NCI-H1105 (cell line): ENCODE results near the gene PITPNC1.
A peak's percentile ranks its signal among the peaks of the same experiment; 100 is the strongest.
"Not testable (repeated sequence)": the region's sequence is repeated elsewhere in the genome, so short reads cannot be mapped to it uniquely, and the experiment has no call there.

Experiments used
- DNase-seq: peaks from one replicate; lab custom pipeline; 2025; lab: John Stamatoyannopoulos, UW

PITPNC1 gene

DNA sequence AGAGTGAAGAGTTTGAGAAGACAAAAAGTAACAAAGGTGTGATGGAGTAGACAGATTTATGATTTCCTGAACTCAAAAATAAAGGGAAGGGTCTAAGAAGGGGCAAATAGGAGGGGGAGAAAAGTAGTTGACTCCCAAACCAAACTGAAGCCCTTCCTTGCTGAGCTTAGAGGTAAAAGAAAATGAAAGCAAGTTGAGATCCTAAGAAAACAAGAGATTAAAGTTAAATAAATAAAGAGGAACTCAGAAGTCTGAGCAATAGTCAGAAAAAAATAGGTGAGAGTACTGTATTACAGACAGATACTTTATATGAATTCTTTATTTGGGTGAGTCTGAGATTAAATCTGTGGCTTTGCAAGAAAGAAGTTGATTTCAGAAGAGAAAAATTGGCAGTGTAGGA lies 7.4 kb upstream of the PITPNC1 start:
- DNase-seq, result no peak

GRCh38 chr17:67372751-67373150 lies 4.3 kb upstream of the PITPNC1 start:
- no peak for DNase-seq

- DNase-seq, result no peak
These were observed 2.6 kb upstream of the PITPNC1 start for GRCh38 chr17:67374329-67375053.

GRCh38 chr17:67375054-67375427 lies 2.0 kb upstream of the PITPNC1 start:
- DNase-seq, result no peak

DNA sequence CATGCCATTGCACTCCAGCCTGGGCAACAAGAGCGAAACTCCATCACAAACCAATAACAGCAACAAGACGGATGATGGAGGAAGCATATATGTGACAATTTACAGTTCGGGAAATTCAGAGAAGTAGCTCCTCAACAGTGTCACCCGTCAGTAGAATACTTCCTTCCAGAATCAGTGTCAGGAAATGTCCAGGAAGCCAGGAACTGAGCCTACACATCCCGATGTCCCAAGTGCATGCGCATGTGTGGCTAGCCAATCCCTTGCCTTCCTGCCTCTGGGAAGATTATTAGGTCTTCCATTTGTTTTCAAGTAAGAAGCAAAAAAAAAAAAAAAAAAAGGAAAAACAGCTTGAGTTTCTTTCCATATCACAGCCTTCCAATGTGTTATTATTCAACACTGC lies 1.4 kb upstream of the PITPNC1 start:
- DNase-seq, result no peak

GRCh38 chr17:67376415-67376736 lies 705 bp upstream of the PITPNC1 start:
- no peak for DNase-seq

- DNase-seq, result no peak
These were observed 690 bp downstream of the PITPNC1 start for GRCh38 chr17:67377488-67378453.

DNA sequence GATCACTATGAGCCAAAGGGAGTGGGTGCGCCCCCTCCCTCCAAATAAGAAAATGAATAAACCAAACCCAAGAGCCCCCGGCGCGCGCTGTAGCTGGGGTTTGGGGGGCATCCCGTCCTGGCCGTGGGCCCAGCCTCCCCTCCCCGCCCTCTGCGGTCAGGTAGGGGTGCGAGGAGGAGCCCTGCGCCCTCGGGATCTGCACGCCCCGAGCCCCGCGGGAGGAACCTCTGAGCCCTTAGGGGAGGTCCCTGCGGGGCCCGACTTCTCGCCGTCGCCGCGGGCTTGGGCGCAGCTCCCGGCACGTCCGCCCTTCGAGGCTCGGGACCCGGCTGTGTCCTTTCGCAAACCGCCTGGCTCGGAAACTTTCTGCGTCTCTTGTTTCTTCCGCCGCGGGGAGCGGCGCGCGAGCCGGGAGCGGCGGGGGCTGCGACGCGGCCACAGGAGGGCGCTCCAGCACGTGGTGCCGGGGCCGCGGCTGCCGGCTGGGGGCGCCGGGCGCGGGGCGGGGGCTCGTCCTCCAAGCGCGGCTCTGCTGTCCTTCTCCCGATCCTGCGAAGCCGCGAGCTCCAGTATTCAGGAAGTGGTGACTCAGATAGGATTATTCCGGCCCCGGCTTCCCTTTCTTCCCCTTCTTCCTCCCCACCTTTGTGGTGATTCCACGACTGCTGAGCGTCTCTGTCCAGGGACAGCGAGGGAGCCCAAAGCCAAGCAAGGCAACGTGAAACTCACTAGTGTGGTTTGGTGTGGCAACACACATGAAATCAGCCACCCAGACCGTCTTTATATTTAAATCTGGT lies 1.6 kb downstream of the PITPNC1 start:
- DNase-seq, result peak; percentile 55

GRCh38 chr17:67379251-67379630 lies 2.2 kb downstream of the PITPNC1 start:
- no peak for DNase-seq

GRCh38 chr17:67381929-67382257 lies 4.8 kb downstream of the PITPNC1 start:
- DNase-seq, result no peak

DNA sequence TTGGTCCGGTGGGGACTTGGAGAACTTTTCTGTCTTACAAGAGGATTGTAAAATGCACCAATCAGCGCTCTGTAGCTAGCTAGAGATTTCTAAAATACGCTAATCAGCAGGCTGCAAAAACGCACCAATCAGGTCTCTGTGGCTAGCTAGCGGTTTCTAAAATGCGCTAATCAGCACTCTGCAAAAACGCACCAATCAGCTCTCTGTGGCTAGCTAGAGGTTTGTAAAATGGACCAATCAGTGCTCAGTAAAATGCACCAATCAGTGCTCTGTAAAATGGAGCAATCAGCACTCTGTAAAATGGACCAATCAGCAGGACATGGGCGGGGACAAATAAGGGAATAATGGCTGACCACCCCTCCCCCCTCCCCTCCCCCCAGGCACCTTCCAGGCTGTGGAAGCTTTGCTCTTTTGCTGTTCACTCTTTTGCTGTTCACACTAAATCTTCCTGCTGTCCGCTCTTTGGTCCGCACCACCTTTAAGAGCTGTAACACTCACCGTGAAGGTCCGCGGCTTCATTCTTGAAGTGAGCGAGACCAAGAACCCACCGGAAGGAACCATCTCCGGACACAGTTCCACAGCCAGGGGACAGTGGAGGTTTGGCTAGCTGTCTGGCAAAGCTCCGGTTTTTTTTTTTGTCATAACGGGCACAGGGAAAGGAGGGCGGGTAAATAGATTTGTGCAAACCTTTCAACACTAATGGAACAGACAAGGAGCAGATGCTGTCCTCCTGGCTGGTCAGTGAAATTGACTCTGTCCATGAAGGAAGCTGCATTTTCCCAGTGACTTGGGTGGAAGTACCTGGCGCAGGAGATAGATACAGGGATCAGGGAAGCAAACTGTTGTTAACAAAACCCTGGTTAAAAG lies 8.3 kb downstream of the PITPNC1 start:
- DNase-seq, result no peak

DNA sequence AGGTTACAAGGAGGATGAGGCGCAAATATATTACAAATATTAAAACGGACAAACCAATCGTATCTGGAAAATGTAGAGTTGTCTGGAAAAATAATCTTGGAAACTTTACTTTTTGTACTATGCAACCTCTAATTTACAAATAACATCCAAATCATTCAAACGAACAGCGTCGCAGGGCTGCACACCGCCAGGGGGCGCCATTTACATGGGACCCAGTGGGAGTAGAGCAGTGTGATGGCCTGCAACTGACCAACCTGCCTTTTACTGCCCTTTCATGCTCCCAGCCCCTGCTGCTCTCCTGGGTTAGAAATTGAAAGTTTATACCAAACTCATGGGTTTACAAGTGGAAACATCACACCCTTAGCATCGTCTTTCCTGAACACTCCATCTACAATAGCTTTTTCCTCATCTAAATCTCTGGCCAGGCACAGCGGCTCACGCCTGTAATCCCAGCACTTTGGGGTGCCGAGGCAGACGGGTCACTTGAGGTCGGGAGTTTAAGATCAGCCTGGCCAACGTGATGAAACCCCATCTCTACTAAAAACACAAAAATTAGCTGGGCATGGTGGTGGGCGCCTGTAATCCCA lies 10.0 kb downstream of the PITPNC1 start:
- DNase-seq, result peak; percentile 16

DNA sequence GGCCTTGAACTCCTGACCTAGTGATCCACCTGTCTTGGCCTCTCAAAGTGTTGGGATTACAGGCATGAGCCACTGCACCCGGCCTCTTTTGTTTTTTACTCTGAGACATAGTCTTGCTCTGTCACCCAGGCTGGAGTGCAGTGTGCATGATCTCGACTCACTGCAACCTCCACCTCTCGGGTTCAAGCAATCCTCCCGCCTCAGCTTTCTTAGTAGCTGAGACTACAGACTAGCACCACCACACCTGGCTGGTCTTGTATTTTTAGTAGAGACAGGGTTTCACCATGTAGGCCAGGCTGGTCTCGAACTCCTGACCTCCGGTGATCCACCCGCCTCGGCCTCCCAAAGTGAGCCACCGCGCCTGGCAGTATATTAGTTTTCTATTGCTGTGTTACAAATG lies 11.5 kb downstream of the PITPNC1 start:
- not testable (repeated sequence) for DNase-seq

DNA sequence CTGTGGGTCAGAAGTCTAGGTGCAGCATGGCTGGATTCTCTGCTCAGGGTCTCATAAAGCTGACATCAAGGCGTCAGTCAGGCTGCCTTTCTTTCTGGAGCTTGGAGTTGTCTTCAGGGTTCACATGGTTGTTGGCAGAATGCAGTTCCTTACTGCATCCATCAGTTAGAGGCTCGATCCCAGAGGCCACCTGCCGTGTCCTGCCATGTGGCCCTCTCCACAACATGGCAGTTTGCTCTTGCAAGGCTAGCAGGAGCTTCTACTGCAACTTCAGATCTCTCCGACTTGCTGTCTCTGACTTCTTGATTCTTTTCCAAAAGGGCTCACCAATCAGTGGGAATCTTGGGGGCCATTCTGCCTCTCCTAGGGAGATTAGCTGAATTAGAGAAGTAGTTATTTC lies 11.9 kb downstream of the PITPNC1 start:
- DNase-seq, result no peak

DNA sequence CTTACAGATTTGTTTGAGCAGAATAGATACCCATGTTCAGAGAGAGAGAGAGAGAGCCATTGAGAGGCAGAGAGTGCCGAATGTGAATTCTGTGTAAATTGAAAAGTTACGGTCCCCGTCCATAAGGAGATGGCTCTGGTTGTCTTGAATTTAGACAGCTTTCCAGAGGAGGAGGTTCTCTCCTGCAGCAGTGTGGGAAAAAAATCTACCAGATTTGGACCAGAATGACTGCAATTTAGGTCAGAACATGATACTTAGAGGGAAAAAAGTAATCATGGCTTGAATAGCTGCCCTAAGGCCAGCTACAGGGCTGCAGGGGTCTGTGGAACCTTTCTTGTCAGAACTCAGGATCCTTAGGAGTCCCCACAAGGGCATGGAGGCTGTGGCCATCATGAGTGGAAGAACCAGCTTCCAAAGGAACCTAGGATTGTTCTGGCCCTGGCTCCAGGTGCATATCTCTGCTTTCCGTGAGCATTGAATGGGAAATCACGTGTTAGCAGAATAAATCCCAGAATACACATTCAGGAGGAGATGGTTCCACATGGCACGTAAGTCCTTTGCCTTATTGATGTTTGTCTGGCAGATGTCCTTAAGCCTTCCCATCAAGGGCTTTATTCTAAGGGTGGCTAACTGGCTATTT lies 13.0 kb downstream of the PITPNC1 start:
- no peak for DNase-seq

GRCh38 chr17:67390646-67391361 lies 13.7 kb downstream of the PITPNC1 start:
- DNase-seq, result no peak

DNA sequence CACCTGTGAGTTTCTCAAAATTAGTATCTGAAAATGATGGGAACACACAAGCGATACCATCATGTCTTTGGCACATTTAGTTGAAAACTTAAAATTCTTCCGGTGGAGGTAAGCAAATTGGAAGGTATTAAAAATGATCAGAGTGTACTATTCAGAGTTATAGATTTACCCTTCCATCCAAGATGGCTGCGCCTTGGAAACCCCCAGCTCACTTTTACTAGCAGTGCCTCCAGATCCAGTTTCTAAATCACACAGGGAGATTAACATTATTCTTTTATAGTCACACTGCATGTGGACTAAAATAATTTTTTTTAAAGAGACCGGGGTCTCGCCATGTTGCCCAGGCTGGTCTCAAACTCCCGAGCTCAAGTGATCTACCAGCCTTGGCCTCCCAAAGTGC lies 15.0 kb downstream of the PITPNC1 start:
- DNase-seq, result no peak

DNA sequence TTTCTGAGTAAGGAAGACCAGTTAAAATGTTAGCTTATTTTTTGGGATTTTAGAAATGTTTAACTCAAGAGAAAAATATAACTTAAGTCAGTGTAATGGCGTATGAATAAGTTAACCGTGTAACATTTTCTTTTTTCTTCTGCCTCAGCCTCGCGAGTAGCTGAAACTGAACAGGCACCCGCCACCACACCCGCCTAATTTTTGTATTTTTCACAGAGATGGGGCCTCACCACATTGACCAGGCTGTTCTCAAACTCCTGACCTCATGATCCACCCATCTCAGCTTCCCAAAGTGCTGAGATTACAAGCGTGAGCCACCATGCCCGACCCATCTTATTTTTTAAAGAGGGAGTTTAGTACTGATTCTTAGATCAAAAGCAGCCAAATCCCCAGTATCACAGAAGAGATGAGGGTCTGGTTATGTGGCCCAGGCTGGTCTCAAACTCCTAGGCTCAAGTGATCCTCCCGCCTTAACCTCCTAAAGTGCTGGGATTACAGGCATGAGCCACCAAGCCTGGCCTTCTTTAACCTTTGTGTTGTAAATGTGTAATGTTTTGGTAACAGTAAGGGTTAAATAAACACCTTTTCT lies 16.8 kb downstream of the PITPNC1 start:
- DNase-seq, result no peak

DNA sequence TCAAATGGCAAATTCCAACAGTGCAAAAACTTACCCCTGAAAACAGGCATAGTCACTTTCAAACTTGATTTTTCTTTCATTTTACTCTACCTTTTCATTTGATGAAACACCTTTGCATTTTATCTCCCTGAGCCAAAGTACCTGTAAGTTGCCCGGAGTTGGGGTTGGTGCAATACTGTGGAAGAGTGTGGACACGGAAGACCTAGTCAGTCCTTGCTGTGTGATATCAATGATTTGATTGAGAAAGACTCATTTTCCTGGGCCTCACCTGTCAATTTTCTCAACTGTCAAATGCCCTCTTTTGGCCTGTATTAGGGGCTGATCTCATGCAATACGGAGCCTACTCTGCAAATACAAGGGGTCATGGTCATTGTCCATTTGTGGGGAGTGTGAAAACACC lies 22.6 kb downstream of the PITPNC1 start:
- DNase-seq, result no peak

DNA sequence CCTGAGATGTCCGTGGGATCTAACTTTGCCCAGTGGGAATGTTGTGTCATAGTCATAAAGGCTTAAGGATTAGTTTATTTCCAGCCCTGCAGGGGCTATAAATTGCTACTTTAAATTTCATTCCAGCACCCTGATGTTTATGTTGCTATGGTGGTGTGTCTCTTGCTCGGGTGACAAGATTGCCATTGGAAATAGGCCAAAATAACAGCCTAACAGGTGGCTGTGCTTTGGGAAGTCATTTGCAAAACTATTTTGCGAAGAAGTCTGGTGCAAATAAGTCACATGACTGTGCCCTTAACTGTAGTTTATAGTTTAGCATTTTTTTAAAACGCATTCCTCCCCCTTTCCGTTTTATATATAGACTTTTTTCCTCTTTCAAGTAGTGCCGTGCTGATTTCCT lies 23.1 kb downstream of the PITPNC1 start:
- no peak for DNase-seq
